CD4-positive, alpha-beta memory T cell (primary cell): Measurements from ENCODE around the gene DCLK2. TPM values are rescaled to one million over a fixed set of nuclear protein-coding genes. Genes with fewer than 3 reads are reported as not detected.
A peak's percentile ranks its signal among the peaks of the same experiment; 100 is the strongest.

Source experiments
- CTCF ChIA-PET: fragments of 350-600 bp; sonication (Branson Sonifier 250); formaldehyde crosslinking; loops from one replicate; lab custom pipeline; 2021; ENCODE audit warnings: inconsistent platforms; ENCODE audit not compliant: partially characterized antibody; lab: Charles Lee
- POLR2A ChIA-PET: fragments of 350-600 bp; sonication (Branson Sonifier 250); formaldehyde crosslinking; loops from one replicate; lab custom pipeline; 2021; ENCODE audit not compliant: partially characterized antibody; lab: Charles Lee
- DNase-seq, 5 donors: peaks; one replicate each; pipeline versions ENCODE4 v3.0.0 to v3.0.0-alpha.2; 2020 to 2022; ENCODE audit warnings: mixed read lengths in 1 of 5
- H3K27ac ChIP-seq: one replicate; pipeline ENCODE4 v1.7.0; 2013; ENCODE audit warnings: low read depth, low read length
- H3K27me3 ChIP-seq: 2 replicates; pipeline ENCODE4 v1.7.0; 2013; ENCODE audit warnings: mild to moderate bottlenecking, low read length, moderate library complexity; ENCODE audit not compliant: insufficient read depth
- H3K36me3 ChIP-seq: 2 replicates; pipeline ENCODE4 v1.7.0; 2013; ENCODE audit warnings: mild to moderate bottlenecking, low read length, moderate library complexity; ENCODE audit not compliant: insufficient read depth
- H3K4me1 ChIP-seq: 2 replicates; pipeline ENCODE4 v1.7.0; 2013; ENCODE audit warnings: mild to moderate bottlenecking, low read length, moderate library complexity; ENCODE audit not compliant: insufficient read depth
- H3K4me3 ChIP-seq, 2 donors: one replicate each; pipeline ENCODE4 v1.7.0; 2013; ENCODE audit warnings: low read length in 2 of 2, mild to moderate bottlenecking in 1 of 2
- H3K9me3 ChIP-seq, 2 donors: one replicate each; pipeline ENCODE4 v1.7.0; 2013; ENCODE audit warnings: low read length in 2 of 2, control low read depth in 1 of 2; ENCODE audit not compliant: control insufficient read depth in 1 of 2
- H3K27ac Mint-ChIP-seq, 7 donors: one replicate each; pipeline ENCODE4 v1.8.0; 2020 to 2021; ENCODE audit warnings: mixed read lengths in 7 of 7, mild to moderate bottlenecking in 6 of 7, inconsistent platforms in 3 of 7, moderate library complexity in 3 of 7
- H3K27me3 Mint-ChIP-seq, 2 donors: one replicate each; pipeline ENCODE4 v1.8.0; 2020 to 2021; ENCODE audit warnings: mixed read lengths in 2 of 2
- H3K36me3 Mint-ChIP-seq, 2 donors: one replicate each; pipeline ENCODE4 v1.8.0; 2020 to 2021; ENCODE audit warnings: mixed read lengths in 2 of 2, inconsistent platforms in 1 of 2, mild to moderate bottlenecking in 1 of 2
- H3K4me1 Mint-ChIP-seq, 4 donors: one replicate each; pipeline ENCODE4 v1.8.0; 2020 to 2021; ENCODE audit warnings: mixed read lengths in 4 of 4, mild to moderate bottlenecking in 1 of 4
- H3K4me3 Mint-ChIP-seq, 8 donors: one replicate each; pipeline ENCODE4 v1.8.0; 2020 to 2021; ENCODE audit warnings: mixed read lengths in 8 of 8, mild to moderate bottlenecking in 7 of 8, moderate library complexity in 6 of 8, inconsistent platforms in 3 of 8
- H3K9me3 Mint-ChIP-seq, 8 donors: one replicate each; pipeline ENCODE4 v1.8.0; 2020 to 2021; ENCODE audit warnings: mixed read lengths in 8 of 8, mild to moderate bottlenecking in 5 of 8, inconsistent platforms in 3 of 8, moderate library complexity in 1 of 8
- intact Hi-C: fragments of 100-400 bp; cut with micrococcal nuclease; formaldehyde crosslinking; loops from one replicate; pipeline ENCODE4 v1.15.1; 2023
- polyA plus RNA-seq, 2 donors: library from polyadenylated mRNA; unstranded; fragments of 300-500 nt; fragmentation: Illumina TruSeq; gene quantifications; one replicate each; pipeline ENCODE4 v1.2.3, GENCODE V29; 2021
- total RNA-seq, 2 experiments: library from RNA; stranded (reverse); gene quantifications; one replicate each; pipeline ENCODE4 v1.2.3, GENCODE V29; 2021

The DCLK2 gene
- total and polyA plus RNA-seq, 4 experiments from 2014 or later, result not detected

DNA sequence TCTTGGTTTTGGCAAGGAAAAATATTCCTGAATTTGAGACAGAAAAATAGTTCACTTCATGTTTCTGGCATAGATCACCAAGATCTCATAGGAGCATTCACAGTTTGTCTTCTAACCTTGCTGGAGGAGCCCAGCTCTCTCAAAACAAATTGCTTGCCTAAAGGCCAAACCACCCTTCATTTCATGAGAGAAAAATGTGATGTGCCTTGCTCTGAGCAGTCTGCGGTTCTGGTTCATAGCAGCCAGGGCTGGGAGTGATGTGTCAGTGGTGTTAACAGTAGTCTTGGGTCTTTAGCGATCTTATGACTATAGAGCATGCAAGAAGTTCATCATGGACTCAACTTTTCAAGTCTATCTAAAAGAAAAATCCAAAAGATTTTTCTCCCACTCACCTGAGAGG is 183.3 kb downstream of the DCLK2 start:
- Histone ChIP-seq H3K27me3 (no peaks in the 10 kb centered on the region), H3K36me3 (peaks cover 19% of the 10 kb centered on the region), H3K27ac (no peak overlapping the region), H3K9me3 (no peaks in the 10 kb centered on the region), H3K4me1 (no peaks in the 10 kb centered on the region), H3K4me3 (no peak overlapping the region)
- DNase-seq, result no peak
- POLR2A ChIA-PET, result no interaction called here
- peaks cover 0 to 2% (median 0%) of the 10 kb centered on the region in 4 donors for H3K4me1 Mint-ChIP-seq
- CTCF ChIA-PET, result no interaction called here
- H3K4me3 Mint-ChIP-seq, result no peak overlapping the region
- H3K27ac Mint-ChIP-seq, result peak overlapping the region in 1 of 7 donors; percentile 30
- H3K27me3 Mint-ChIP-seq, result no peaks in the 10 kb centered on the region
- H3K36me3 Mint-ChIP-seq, result peaks cover 36 to 37% of the 10 kb centered on the region in 2 donors
- no peaks in the 10 kb centered on the region for H3K9me3 Mint-ChIP-seq
- intact Hi-C loops, result no loop called here

DNA sequence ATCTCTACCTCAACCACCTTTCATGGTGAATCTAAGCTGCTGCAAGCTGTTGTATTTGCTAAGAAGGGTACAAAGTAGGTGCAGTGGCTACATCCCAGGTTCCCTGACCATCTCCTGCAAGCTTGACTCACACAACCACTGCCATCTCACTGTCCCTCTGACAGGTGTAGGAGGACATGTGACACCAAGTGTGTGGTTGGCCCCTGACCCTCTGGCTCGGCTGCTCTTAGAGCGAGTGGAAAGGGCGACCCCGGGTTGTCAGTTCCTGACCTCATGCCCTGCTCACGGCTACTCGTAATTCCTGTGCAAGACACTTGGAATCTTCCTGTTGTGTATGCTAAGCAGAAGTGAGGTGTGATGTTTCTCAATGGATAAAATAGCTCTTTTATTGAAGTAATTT is 184.4 kb downstream of the DCLK2 start:
- H3K27me3 ChIP-seq, result no peaks in the 10 kb centered on the region
- H3K36me3 ChIP-seq, result peaks cover 20% of the 10 kb centered on the region
- H3K4me3 ChIP-seq, result no peak overlapping the region
- peaks cover 0 to 3% (median 1%) of the 10 kb centered on the region in 4 donors for H3K4me1 Mint-ChIP-seq
- no peak overlapping the region for H3K27ac ChIP-seq
- H3K27ac Mint-ChIP-seq, result peak overlapping the region in 1 of 7 donors; percentile 65
- intact Hi-C loops, result no loop called here
- no peak overlapping the region for H3K4me3 Mint-ChIP-seq
- DNase-seq, result no peak
- ChIA-PET POLR2A (no interaction called here), CTCF (no interaction called here)
- no peaks in the 10 kb centered on the region for H3K4me1 ChIP-seq
- H3K27me3 Mint-ChIP-seq, result no peaks in the 10 kb centered on the region
- no peaks in the 10 kb centered on the region for H3K9me3 ChIP-seq
- H3K36me3 Mint-ChIP-seq, result peaks cover 44 to 45% of the 10 kb centered on the region in 2 donors
- H3K9me3 Mint-ChIP-seq, result no peaks in the 10 kb centered on the region

DNA sequence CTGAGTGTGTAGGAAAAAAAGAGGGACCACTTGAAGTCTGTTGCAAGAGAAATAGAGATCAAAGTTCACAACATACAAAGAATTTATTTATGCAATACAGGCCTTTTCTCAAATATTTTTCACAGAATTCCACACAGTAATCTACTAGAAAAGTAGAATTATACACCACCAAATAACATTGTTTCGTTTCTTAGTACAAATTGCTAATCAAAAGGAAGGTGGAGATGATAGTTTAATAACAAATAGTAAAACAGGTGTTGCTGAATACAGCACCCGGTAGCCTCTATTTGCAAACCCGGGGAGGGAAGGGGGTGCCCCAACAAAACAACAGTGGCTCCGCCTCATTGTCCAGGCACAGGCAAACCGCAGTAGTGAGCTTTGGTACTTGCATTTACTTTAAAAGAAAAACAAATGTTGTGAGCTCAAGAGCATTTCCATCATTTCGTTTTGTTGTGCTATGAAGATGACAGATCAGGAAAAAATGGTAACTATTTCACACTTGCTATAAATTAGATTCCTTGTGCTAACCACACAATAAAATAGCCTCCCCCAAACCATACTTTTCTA is 186.4 kb downstream of the DCLK2 start:
- H3K4me1 ChIP-seq, result no peaks in the 10 kb centered on the region
- Mint-ChIP-seq H3K4me3 (no peak overlapping the region), H3K27me3 (no peaks in the 10 kb centered on the region), H3K4me1 (peaks cover 0 to 3% (median 1%) of the 10 kb centered on the region in 4 donors), H3K36me3 (peaks cover 58 to 60% of the 10 kb centered on the region in 2 donors), H3K9me3 (no peaks in the 10 kb centered on the region), H3K27ac (peak overlapping the region in 1 of 7 donors; percentile 36)
- POLR2A ChIA-PET, result no interaction called here
- no peaks in the 10 kb centered on the region for H3K9me3 ChIP-seq
- CTCF ChIA-PET, result interaction anchor here (1.0 kb wide), 1 partner anchor 602 kb away, joined by 4 read pairs; no protein-coding TSS in a partner anchor
- H3K4me3 ChIP-seq, result no peak overlapping the region
- DNase-seq, result no peak
- intact Hi-C loops, result no loop called here
- H3K36me3 ChIP-seq, result peaks cover 20% of the 10 kb centered on the region
- no peak overlapping the region for H3K27ac ChIP-seq
- no peaks in the 10 kb centered on the region for H3K27me3 ChIP-seq

DNA sequence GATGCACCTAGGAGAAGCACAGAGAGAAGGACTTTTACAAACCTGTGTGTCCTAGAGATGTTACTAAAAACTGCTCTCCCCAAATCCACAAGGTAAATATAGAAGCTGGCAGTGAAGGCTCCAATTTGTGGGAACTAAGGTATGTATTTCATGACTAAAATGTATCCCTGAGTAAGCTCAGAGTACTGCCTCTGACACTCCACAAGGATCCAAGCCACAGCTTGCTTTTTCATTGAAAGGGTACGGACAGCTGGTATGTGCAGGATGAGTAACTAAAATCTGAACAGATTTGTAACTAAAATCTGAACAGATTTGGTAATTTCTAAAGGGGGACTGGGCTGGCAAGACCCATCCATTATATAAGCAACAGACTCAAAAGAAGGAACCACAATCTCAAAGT is 187.6 kb downstream of the DCLK2 start:
- H3K36me3 Mint-ChIP-seq, result peaks cover 63 to 65% of the 10 kb centered on the region in 2 donors
- intact Hi-C loops, result no loop called here
- peaks cover 0 to 4% (median 1%) of the 10 kb centered on the region in 4 donors for H3K4me1 Mint-ChIP-seq
- DNase-seq, result no peak
- ChIA-PET POLR2A (no interaction called here), CTCF (interaction anchor here (1.0 kb wide), 1 partner anchor 601 kb away, joined by 4 read pairs; no protein-coding TSS in a partner anchor)
- no peak overlapping the region for H3K4me3 Mint-ChIP-seq
- Histone ChIP-seq H3K4me3 (no peak overlapping the region), H3K4me1 (no peaks in the 10 kb centered on the region), H3K27ac (no peak overlapping the region), H3K27me3 (no peaks in the 10 kb centered on the region), H3K9me3 (no peaks in the 10 kb centered on the region), H3K36me3 (peaks cover 20% of the 10 kb centered on the region)
- peak overlapping the region in 1 of 7 donors; percentile 11 for H3K27ac Mint-ChIP-seq
- peaks cover 0 to 1% (median 0%) of the 10 kb centered on the region in 8 donors for H3K9me3 Mint-ChIP-seq
- no peaks in the 10 kb centered on the region for H3K27me3 Mint-ChIP-seq

DNA sequence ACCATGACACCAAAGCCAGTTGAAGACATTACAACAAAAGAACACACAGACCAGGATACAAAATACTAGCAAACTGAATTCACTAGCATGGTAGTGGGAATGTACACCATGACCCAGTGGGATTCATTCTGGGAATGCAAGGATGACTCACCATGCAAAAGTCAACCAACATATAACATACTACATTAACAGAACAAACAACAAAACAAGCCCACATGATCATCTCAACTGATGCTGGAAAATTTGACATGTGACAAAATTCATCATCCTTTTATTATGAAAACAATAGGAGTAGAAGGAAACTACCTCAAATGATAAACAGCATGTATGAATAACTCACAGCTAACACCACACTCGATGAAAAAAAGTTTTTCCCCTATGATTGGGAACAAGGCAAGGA is 190.2 kb downstream of the DCLK2 start:
- H3K4me3 ChIP-seq, result no peak overlapping the region
- no peaks in the 10 kb centered on the region for H3K9me3 ChIP-seq
- Mint-ChIP-seq H3K9me3 (peaks cover 0 to 2% (median 0%) of the 10 kb centered on the region in 8 donors), H3K4me1 (peaks cover 0 to 4% (median 1%) of the 10 kb centered on the region in 4 donors), H3K36me3 (peaks cover 73 to 75% of the 10 kb centered on the region in 2 donors), H3K27me3 (no peaks in the 10 kb centered on the region), H3K4me3 (no peak overlapping the region), H3K27ac (peak overlapping the region in 2 of 7 donors; percentile 25 to 76)
- ChIA-PET CTCF (no interaction called here), POLR2A (no interaction called here)
- no peak for DNase-seq
- peaks cover 20% of the 10 kb centered on the region for H3K36me3 ChIP-seq
- H3K27ac ChIP-seq, result no peak overlapping the region
- no peaks in the 10 kb centered on the region for H3K27me3 ChIP-seq
- intact Hi-C loops, result no loop called here
- H3K4me1 ChIP-seq, result no peaks in the 10 kb centered on the region

DNA sequence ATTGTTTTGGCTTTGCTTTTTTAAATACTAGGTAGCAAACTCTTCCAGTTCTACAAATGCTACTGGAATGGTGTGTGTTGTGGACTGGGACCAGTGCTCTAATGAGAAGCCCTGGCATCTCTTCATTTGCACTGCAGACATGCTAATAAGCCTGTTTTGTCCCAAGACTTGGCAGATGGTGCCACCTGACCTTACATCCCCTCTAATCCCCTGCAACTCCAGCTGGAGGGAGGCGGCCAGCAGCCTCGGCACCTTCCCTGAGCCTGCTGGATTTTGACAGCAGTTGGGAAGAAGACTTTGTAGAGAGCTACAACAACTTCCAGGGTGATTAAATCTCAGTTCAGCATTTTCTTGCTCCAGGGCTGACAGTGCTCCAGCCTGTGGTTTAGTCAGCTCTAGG is 200.0 kb downstream of the DCLK2 start:
- no peaks in the 10 kb centered on the region for H3K9me3 ChIP-seq
- peaks cover 91 to 96% of the 10 kb centered on the region in 2 donors for H3K36me3 Mint-ChIP-seq

DNA sequence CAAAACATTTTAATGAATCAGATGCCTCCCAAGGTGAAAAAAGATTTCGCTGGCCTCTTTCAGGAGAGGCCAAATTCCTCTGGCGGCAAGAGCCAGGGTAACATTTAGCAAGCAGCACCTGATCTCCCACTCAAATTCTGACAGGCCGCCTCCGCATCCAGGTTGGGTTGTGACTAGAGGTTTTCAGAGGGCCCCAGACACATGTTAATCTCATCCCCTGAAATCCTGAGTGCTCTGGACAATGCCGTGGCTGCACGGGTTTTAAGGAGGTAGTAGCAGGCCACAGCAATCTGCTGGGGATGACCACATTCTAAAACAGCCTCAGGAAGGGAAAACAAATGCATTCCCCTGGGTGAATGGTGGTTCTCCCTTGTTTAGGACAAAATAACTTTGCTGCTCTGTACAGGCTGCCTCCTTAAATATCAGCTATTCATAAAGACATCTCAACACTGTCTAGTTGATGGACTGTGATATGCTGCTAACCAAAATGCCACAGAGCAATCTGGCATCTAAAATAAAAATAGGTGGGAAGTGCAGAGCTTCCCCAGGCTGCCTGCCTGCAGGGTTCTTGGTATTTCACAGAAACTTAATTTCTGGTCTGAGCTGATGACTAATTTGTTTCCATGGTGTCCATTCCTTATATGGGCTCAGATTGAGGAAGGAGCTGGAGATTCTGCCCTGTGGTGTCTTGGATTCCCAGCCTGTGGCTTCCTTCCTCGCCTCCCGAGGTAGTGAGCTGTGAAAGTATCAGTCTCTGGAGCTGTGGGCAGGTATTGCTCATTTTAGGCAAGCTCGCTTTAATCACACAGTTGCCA is 202.0 kb downstream of the DCLK2 start:
- peaks cover 22% of the 10 kb centered on the region for H3K36me3 ChIP-seq

More for the DNA sequence above, 200.0 kb downstream of the DCLK2 start:
- ChIA-PET CTCF (no interaction called here), POLR2A (no interaction called here)
- intact Hi-C loops, result no loop called here
- no peaks in the 10 kb centered on the region for H3K27me3 Mint-ChIP-seq
- no peak for DNase-seq
- no peak overlapping the region for H3K27ac Mint-ChIP-seq
- Histone ChIP-seq H3K4me3 (no peak overlapping the region), H3K27me3 (no peaks in the 10 kb centered on the region), H3K36me3 (peaks cover 22% of the 10 kb centered on the region), H3K4me1 (no peaks in the 10 kb centered on the region), H3K27ac (no peak overlapping the region)
- no peak overlapping the region for H3K4me3 Mint-ChIP-seq
- H3K9me3 Mint-ChIP-seq, result peaks cover 0 to 14% (median 7%) of the 10 kb centered on the region in 8 donors
- peaks cover 0 to 7% (median 3%) of the 10 kb centered on the region in 4 donors for H3K4me1 Mint-ChIP-seq

More for the DNA sequence above, 202.0 kb downstream of the DCLK2 start:
- intact Hi-C loops, result no loop called here
- Mint-ChIP-seq H3K4me1 (no peaks in the 10 kb centered on the region), H3K9me3 (peaks cover 0 to 14% (median 7%) of the 10 kb centered on the region in 8 donors), H3K27me3 (no peaks in the 10 kb centered on the region), H3K4me3 (no peak overlapping the region), H3K27ac (no peak overlapping the region), H3K36me3 (peaks cover 85 to 89% of the 10 kb centered on the region in 2 donors)
- H3K9me3 ChIP-seq, result no peaks in the 10 kb centered on the region
- ChIA-PET POLR2A (no interaction called here), CTCF (no interaction called here)
- no peaks in the 10 kb centered on the region for H3K27me3 ChIP-seq
- no peak overlapping the region for H3K27ac ChIP-seq
- no peaks in the 10 kb centered on the region for H3K4me1 ChIP-seq
- H3K4me3 ChIP-seq, result no peak overlapping the region
- no peak for DNase-seq
